Sigmoid colon (tissue), 7 donors: Measurements from ENCODE around the gene NCOA1. TPM values are rescaled to one million over a fixed set of nuclear protein-coding genes. Genes with fewer than 3 reads are reported as not detected.

Experiments used
- DNase-seq: peaks from one replicate; pipeline ENCODE4 v3.0.0-alpha.2; 2019
- H3K27ac ChIP-seq, 4 donors: fragments of 200-600 bp; sonication (generic); one replicate each; pipeline ENCODE4 v1.5.1; 2016 to 2019; ENCODE audit warnings: mild to moderate bottlenecking in 1 of 4
- H3K27me3 ChIP-seq, 3 donors: fragments of 200-600 bp; sonication (generic); one replicate each; pipeline ENCODE4 v1.5.1; 2019; ENCODE audit warnings: mild to moderate bottlenecking in 1 of 3
- H3K36me3 ChIP-seq, 4 donors: fragments of 200-600 bp; sonication (generic); one replicate each; pipeline ENCODE4 v1.5.1; 2016 to 2019
- H3K4me1 ChIP-seq, 4 donors: fragments of 200-600 bp; sonication (generic); one replicate each; pipeline ENCODE4 v1.5.1; 2017 to 2019
- H3K4me3 ChIP-seq, 4 donors: fragments of 200-600 bp; sonication (generic); one replicate each; pipeline ENCODE4 v1.5.1; 2017 to 2019; ENCODE audit warnings: mild to moderate bottlenecking in 2 of 4, moderate library complexity in 1 of 4
- H3K9me3 ChIP-seq, 4 donors: fragments of 200-600 bp in 3 of 4; sonication (generic) in 3 of 4; one replicate each; pipeline versions ENCODE4 v1.5.1 to v1.6.1; 2013 to 2019
- EP300 ChIP-seq, 4 donors: sonication (generic); formaldehyde crosslinking; IDR thresholded peaks; one replicate each; pipeline ENCODE4 v1.6.1; 2017; ENCODE audit warnings: antibody characterized with exemption in 4 of 4
- POLR2A ChIP-seq, 2 donors: fragments of 450-650 bp; IDR thresholded peaks; one replicate each; pipeline ENCODE4 v1.6.1; 2016; ENCODE audit warnings: antibody characterized with exemption in 2 of 2, mild to moderate bottlenecking in 2 of 2, moderate library complexity in 2 of 2
- POLR2AphosphoS5 ChIP-seq, 4 donors: sonication (generic); formaldehyde crosslinking; IDR thresholded peaks; one replicate each; pipeline ENCODE4 v1.6.1; 2017; ENCODE audit warnings: antibody characterized with exemption in 4 of 4
- WGBS, 2 donors: extraction: QIAGEN DNeasy Blood & Tissue Kit; methylation state at CpG; one replicate each; pipeline ENCODE4 v1.1.7; 2013; 5-methylcytosine and 5-hydroxymethylcytosine counted together
- intact Hi-C: fragments of 100-400 bp; cut with DNase I; formaldehyde crosslinking; loops from one replicate; pipeline ENCODE4 v1.15.1; 2023
- polyA plus RNA-seq, 3 donors: library from polyadenylated mRNA; stranded (reverse); fragments of 200-250 nt; gene quantifications; one replicate each; pipeline ENCODE4 v1.2.3, GENCODE V29; 2013
- total RNA-seq, 4 donors: library from RNA; depleted of rRNA; stranded (reverse); fragments of >200 nt; gene quantifications; one replicate each; pipeline ENCODE4 v1.1.0, GENCODE V29; 2016
- TF ChIP-seq, protein P1 (sequence below), 4 experiments: fragments of 450-650 bp in 3 of 4; fragments of 200-600 bp in 1 of 4; IDR thresholded peaks; one replicate each; pipeline ENCODE4 v1.5.1; 2016 to 2019; ENCODE audit warnings: antibody characterized with exemption in 4 of 4, mild to moderate bottlenecking in 3 of 4, moderate library complexity in 2 of 4
- donor health status: healthy with polysubstance abuse.
- donor health status: Bipolar disorder and iron deficiency.
- donor health status: healthy.

NCOA1 gene
- total and polyA plus RNA-seq, 7 donors, result 11.3 to 61.7 (median 49.2) TPM

GRCh38 chr2:24512404-24512803 is 21.4 kb downstream of the NCOA1 start:
- no peaks in the 10 kb centered on the region for H3K27me3 ChIP-seq
- H3K9me3 ChIP-seq, result no peaks in the 10 kb centered on the region
- H3K27ac ChIP-seq, result no peak overlapping the region
- intact Hi-C loops, result no loop called here
- peaks cover 0 to 36% (median 26%) of the 10 kb centered on the region in 4 donors for H3K4me1 ChIP-seq
- no peak for TF ChIP-seq EP300 (IDR thresholded peaks at IDR 0.05)
- TF ChIP-seq POLR2AphosphoS5 (IDR thresholded peaks at IDR 0.05), result no peak
- TF ChIP-seq, protein P1, sequence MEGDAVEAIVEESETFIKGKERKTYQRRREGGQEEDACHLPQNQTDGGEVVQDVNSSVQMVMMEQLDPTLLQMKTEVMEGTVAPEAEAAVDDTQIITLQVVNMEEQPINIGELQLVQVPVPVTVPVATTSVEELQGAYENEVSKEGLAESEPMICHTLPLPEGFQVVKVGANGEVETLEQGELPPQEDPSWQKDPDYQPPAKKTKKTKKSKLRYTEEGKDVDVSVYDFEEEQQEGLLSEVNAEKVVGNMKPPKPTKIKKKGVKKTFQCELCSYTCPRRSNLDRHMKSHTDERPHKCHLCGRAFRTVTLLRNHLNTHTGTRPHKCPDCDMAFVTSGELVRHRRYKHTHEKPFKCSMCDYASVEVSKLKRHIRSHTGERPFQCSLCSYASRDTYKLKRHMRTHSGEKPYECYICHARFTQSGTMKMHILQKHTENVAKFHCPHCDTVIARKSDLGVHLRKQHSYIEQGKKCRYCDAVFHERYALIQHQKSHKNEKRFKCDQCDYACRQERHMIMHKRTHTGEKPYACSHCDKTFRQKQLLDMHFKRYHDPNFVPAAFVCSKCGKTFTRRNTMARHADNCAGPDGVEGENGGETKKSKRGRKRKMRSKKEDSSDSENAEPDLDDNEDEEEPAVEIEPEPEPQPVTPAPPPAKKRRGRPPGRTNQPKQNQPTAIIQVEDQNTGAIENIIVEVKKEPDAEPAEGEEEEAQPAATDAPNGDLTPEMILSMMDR (IDR thresholded peaks at IDR 0.05), result no peak
- TF ChIP-seq POLR2A (IDR thresholded peaks at IDR 0.05), result no peak
- no peaks in the 10 kb centered on the region for H3K36me3 ChIP-seq
- DNase-seq, result no peak
- 61 to 70% methylated on average over 2 of the region's 2 CpGs for WGBS, 2 donors
- no peak overlapping the region for H3K4me3 ChIP-seq

DNA sequence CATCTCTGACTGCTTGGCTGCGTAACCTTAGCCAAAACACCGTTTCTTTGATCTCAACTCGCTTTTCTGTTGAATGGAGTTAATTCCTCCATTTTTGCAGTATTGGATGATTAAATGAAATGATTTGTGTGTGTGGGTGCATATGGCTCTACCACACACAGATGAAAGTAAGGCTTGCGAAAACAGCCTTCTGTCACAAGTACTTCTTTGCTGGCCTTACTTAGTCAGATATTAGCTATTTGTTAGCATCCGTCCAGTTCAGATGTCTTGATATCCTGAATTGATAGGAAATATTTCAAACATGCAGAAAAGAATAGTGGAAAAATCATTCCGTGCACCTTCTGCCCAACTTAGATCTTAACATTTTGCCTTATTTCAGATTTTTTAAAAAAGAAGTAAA is 21.8 kb downstream of the NCOA1 start:
- DNase-seq, result no peak
- TF ChIP-seq, protein P1 (IDR thresholded peaks at IDR 0.05), result no peak
- TF ChIP-seq POLR2AphosphoS5 (IDR thresholded peaks at IDR 0.05), result no peak
- no peak for TF ChIP-seq EP300 (IDR thresholded peaks at IDR 0.05)
- TF ChIP-seq POLR2A (IDR thresholded peaks at IDR 0.05), result no peak

GRCh38 chr2:24513281-24514071 is 22.4 kb downstream of the NCOA1 start:
- WGBS, 2 donors, result 92 to 94% methylated on average over 9 of the region's 9 CpGs
- TF ChIP-seq POLR2AphosphoS5 (IDR thresholded peaks at IDR 0.05) (no peak), EP300 (IDR thresholded peaks at IDR 0.05) (no peak), POLR2A (IDR thresholded peaks at IDR 0.05) (no peak)
- TF ChIP-seq, protein P1 (IDR thresholded peaks at IDR 0.05), result no peak
- no peak for DNase-seq
- H3K27ac ChIP-seq, result no peak overlapping the region
- no peaks in the 10 kb centered on the region for H3K27me3 ChIP-seq
- no peaks in the 10 kb centered on the region for H3K36me3 ChIP-seq
- H3K9me3 ChIP-seq, result no peaks in the 10 kb centered on the region
- intact Hi-C loops, result no loop called here
- no peak overlapping the region for H3K4me3 ChIP-seq
- H3K4me1 ChIP-seq, result peaks cover 0 to 36% (median 23%) of the 10 kb centered on the region in 4 donors

More for the DNA sequence above, 21.8 kb downstream of the NCOA1 start:
- Histone ChIP-seq H3K36me3 (no peaks in the 10 kb centered on the region), H3K4me3 (no peak overlapping the region), H3K27ac (no peak overlapping the region), H3K9me3 (no peaks in the 10 kb centered on the region), H3K27me3 (no peaks in the 10 kb centered on the region), H3K4me1 (peaks cover 0 to 36% (median 25%) of the 10 kb centered on the region in 4 donors)
- 89 to 95% methylated on average over 6 of the region's 6 CpGs for WGBS, 2 donors
- intact Hi-C loops, result no loop called here

GRCh38 chr2:24514820-24515219 is 23.8 kb downstream of the NCOA1 start:
- WGBS, 2 donors, result 71 to 96% methylated on average over 2 of the region's 2 CpGs
- Histone ChIP-seq H3K9me3 (no peaks in the 10 kb centered on the region), H3K27ac (no peak overlapping the region), H3K36me3 (no peaks in the 10 kb centered on the region), H3K27me3 (no peaks in the 10 kb centered on the region), H3K4me3 (no peak overlapping the region), H3K4me1 (peaks cover 0 to 35% (median 21%) of the 10 kb centered on the region in 4 donors)
- TF ChIP-seq EP300 (IDR thresholded peaks at IDR 0.05) (no peak), POLR2A (IDR thresholded peaks at IDR 0.05) (no peak), POLR2AphosphoS5 (IDR thresholded peaks at IDR 0.05) (no peak)
- TF ChIP-seq, protein P1 (IDR thresholded peaks at IDR 0.05), result no peak
- no peak for DNase-seq
- intact Hi-C loops, result no loop called here
